H1 (cell line): ENCODE data around the gene DUSP11.
"Not testable (repeated sequence)": the region's sequence is repeated elsewhere in the genome, so short reads cannot be mapped to it uniquely, and the experiment has no call there.

ENCODE experiments used
- CTCF ChIP-seq, 3 experiments: IDR thresholded peaks; 1 replicate in 2 of 3; 2 replicates in 1 of 3; pipeline versions ENCODE4 v1.5.1 to v1.6.1; 2011; ENCODE audit warnings: low read length in 3 of 3, mild to moderate bottlenecking in 3 of 3, inconsistent platforms in 2 of 3, low read depth in 1 of 3, moderate library complexity in 1 of 3; ENCODE audit not compliant: insufficient read depth in 1 of 3; ENCODE audit errors: control extremely low read depth in 1 of 3
- EP300 ChIP-seq, 2 experiments: IDR thresholded peaks; 1 replicate in 1 of 2; 2 replicates in 1 of 2; pipeline ENCODE4 v1.6.1; 2011 to 2012; ENCODE audit warnings: low read depth in 2 of 2, low read length in 2 of 2, mild to moderate bottlenecking in 2 of 2, borderline replicate concordance in 1 of 2, inconsistent platforms in 1 of 2, moderate library complexity in 1 of 2
- EZH2 ChIP-seq: fragments of 200-600 bp; sonication (generic); IDR thresholded peaks from 2 replicates; pipeline ENCODE4 v1.7.1; 2012; ENCODE audit warnings: low read depth, mild to moderate bottlenecking, moderate library complexity, low read length, inconsistent platforms; ENCODE audit not compliant: severe bottlenecking
- RAD21 ChIP-seq, 2 experiments: IDR thresholded peaks in 1 of 2; conservative IDR thresholded peaks in 1 of 2; 2 replicates each; pipeline ENCODE4 v1.6.1; 2011; ENCODE audit warnings: low read depth in 2 of 2, low read length in 2 of 2, improper control_type of control experiment in 1 of 2, inconsistent platforms in 1 of 2, mild to moderate bottlenecking in 1 of 2, moderate library complexity in 1 of 2

GRCh38 chr2:73783883-73784282, 4.0 kb upstream of the DUSP11 start, which contains the start of gene C2orf78:
- not testable (repeated sequence) for TF ChIP-seq EP300 (IDR thresholded peaks at IDR 0.05; ENCODE audit: borderline replicate concordance in 1 of 2, low read depth in 2 of 2, low read length in 2 of 2); CTCF (IDR thresholded peaks at IDR 0.05; ENCODE audit: control extremely low read depth in 1 of 3, insufficient read depth in 1 of 3, low read depth in 1 of 3, low read length in 3 of 3); EZH2; RAD21 (IDR thresholded peaks at IDR 0.05 in 1 of 2, conservative IDR thresholded peaks at IDR 0.05 in 1 of 2; ENCODE audit: low read depth in 2 of 2, low read length in 2 of 2)
